Spleen (tissue), 11 donors: ENCODE results near the gene ETV2. TPM values are rescaled to one million over a fixed set of nuclear protein-coding genes. Genes with fewer than 3 reads are reported as not detected.

ENCODE experiments used
- DNase-seq: peaks from one replicate; pipeline ENCODE4 v3.0.0-alpha.2; 2020
- H3K27ac ChIP-seq, 8 donors: fragments of 200-600 bp; sonication (generic) in 7 of 8; 1 replicate in 4 of 8; 2 replicates in 4 of 8; pipeline versions ENCODE4 v1.5.0 to v1.8.0; 2016 to 2021; ENCODE audit warnings: inconsistent platforms in 4 of 8, mild to moderate bottlenecking in 4 of 8, moderate library complexity in 1 of 8
- H3K27me3 ChIP-seq, 7 donors: fragments of 200-600 bp; sonication (generic) in 6 of 7; replicated peaks in 1 of 7; 1 replicate in 4 of 7; 2 replicates in 3 of 7; pipeline versions ENCODE4 v1.5.0 to v1.8.0; 2016 to 2021; ENCODE audit warnings: inconsistent platforms in 3 of 7, mild to moderate bottlenecking in 1 of 7
- H3K36me3 ChIP-seq, 6 donors: fragments of 200-600 bp; sonication (generic) in 5 of 6; 1 replicate in 4 of 6; 2 replicates in 2 of 6; pipeline versions ENCODE4 v1.5.0 to v1.8.0; 2016 to 2021; ENCODE audit warnings: inconsistent platforms in 2 of 6
- H3K4me1 ChIP-seq, 6 donors: fragments of 200-600 bp; sonication (generic) in 5 of 6; 1 replicate in 3 of 6; 2 replicates in 3 of 6; pipeline versions ENCODE4 v1.5.0 to v1.8.0; 2016 to 2021; ENCODE audit warnings: inconsistent platforms in 3 of 6
- H3K4me3 ChIP-seq, 8 donors: fragments of 200-600 bp; sonication (generic) in 7 of 8; 1 replicate in 4 of 8; 2 replicates in 4 of 8; pipeline versions ENCODE4 v1.5.0 to v1.8.0; 2016 to 2021; ENCODE audit warnings: inconsistent platforms in 4 of 8, mild to moderate bottlenecking in 4 of 8, moderate library complexity in 2 of 8
- H3K9me3 ChIP-seq, 8 donors: fragments of 200-600 bp; sonication (generic) in 7 of 8; 1 replicate in 4 of 8; 2 replicates in 4 of 8; pipeline versions ENCODE4 v1.5.0 to v1.8.0; 2016 to 2021; ENCODE audit warnings: inconsistent platforms in 4 of 8
- CTCF ChIP-seq, 11 experiments: fragments of 200-600 bp in 7 of 11; fragments of 450-650 bp in 4 of 11; sonication (generic) in 4 of 11; IDR thresholded peaks in 8 of 11; conservative IDR thresholded peaks in 3 of 11; 1 replicate in 7 of 11; 2 replicates in 4 of 11; pipeline versions ENCODE4 v1.4.0 to v1.8.0; 2016 to 2021; ENCODE audit warnings: antibody characterized with exemption in 11 of 11, inconsistent platforms in 4 of 11, mild to moderate bottlenecking in 1 of 11
- POLR2A ChIP-seq, 3 donors: fragments of 450-650 bp; IDR thresholded peaks; one replicate each; pipeline ENCODE4 v1.5.1; 2017; ENCODE audit warnings: antibody characterized with exemption in 3 of 3, mild to moderate bottlenecking in 1 of 3
- POLR2AphosphoS5 ChIP-seq, 3 donors: sonication (generic); formaldehyde crosslinking; IDR thresholded peaks; one replicate each; pipeline ENCODE4 v1.5.1; 2017; ENCODE audit warnings: antibody characterized with exemption in 3 of 3
- WGBS, 5 donors: extraction: QIAGEN DNeasy Blood & Tissue Kit in 3 of 5; methylation state at CpG; one replicate each; pipeline versions ENCODE4 v1.1.5 to v1.1.7; 2013 to 2018; 5-methylcytosine and 5-hydroxymethylcytosine counted together
- intact Hi-C: fragments of 100-400 bp; cut with DNase I; formaldehyde crosslinking; loops from one replicate; pipeline ENCODE4 v1.15.0; 2023; ENCODE audit warnings: low total_unique reads
- polyA plus RNA-seq, 3 donors: library from polyadenylated mRNA; stranded (reverse); fragments of 200-250 nt; gene quantifications; one replicate each; pipeline ENCODE4 v1.2.1, GENCODE V29; 2013
- total RNA-seq, 7 donors: library from RNA; depleted of rRNA in 3 of 7; stranded (reverse); fragments of >200 nt in 3 of 7; fragmentation: NEBNext Ultra II Directional in 4 of 7; extraction: Animal tissue kit (Norgen Biotek cat#: 25700) in 4 of 7; gene quantifications; one replicate each; pipeline versions ENCODE4 v1.1.0 to v1.2.1, GENCODE V29; 2016 to 2021
- donor health status: healthy with polysubstance abuse.
- donor health status: DM: no; HTN: no; CAD: no; lungs with moderate emphysema.
- donor health status: DM: no; HTN: no; CAD: no.
- donor health status: Bipolar disorder and iron deficiency.
- donor health status: healthy.
- donor health status: DM: no; HTN: no; CAD: no.
- donor health status: DM: yes; HTN: yes; CAD: no.

ETV2 gene
- total and polyA plus RNA-seq, 10 donors = 0.43 to 1.2 (median 0.99) TPM; not detected in 5

GRCh38 chr19:35620001-35620400, 21.5 kb upstream of the ETV2 start:
- H3K4me1 ChIP-seq = no peaks in the 10 kb centered on the region
- H3K4me3 ChIP-seq = no peak overlapping the region
- no peak overlapping the region for H3K27ac ChIP-seq
- no peaks in the 10 kb centered on the region for H3K27me3 ChIP-seq
- DNase-seq = no peak
- no peaks in the 10 kb centered on the region for H3K9me3 ChIP-seq
- TF ChIP-seq POLR2AphosphoS5 (IDR thresholded peaks at IDR 0.05) (no peak), POLR2A (IDR thresholded peaks at IDR 0.05) (no peak), CTCF (IDR thresholded peaks at IDR 0.05 in 8 of 11, conservative IDR thresholded peaks at IDR 0.05 in 3 of 11) (no peak)
- intact Hi-C loops = no loop called here
- 94 to 98% (median 95%) methylated on average over 15 to 17 of the region's 17 CpGs for WGBS, 5 donors
- H3K36me3 ChIP-seq = peaks cover 0 to 70% (median 21%) of the 10 kb centered on the region in 6 donors

GRCh38 chr19:35621708-35622107, 19.8 kb upstream of the ETV2 start:
- intact Hi-C loops = no loop called here
- Histone ChIP-seq H3K27ac (no peak overlapping the region), H3K36me3 (peaks cover 0 to 53% (median 13%) of the 10 kb centered on the region in 6 donors), H3K4me3 (no peak overlapping the region), H3K4me1 (no peaks in the 10 kb centered on the region), H3K27me3 (no peaks in the 10 kb centered on the region), H3K9me3 (no peaks in the 10 kb centered on the region)
- TF ChIP-seq POLR2A (IDR thresholded peaks at IDR 0.05) (no peak), POLR2AphosphoS5 (IDR thresholded peaks at IDR 0.05) (no peak), CTCF (IDR thresholded peaks at IDR 0.05 in 8 of 11, conservative IDR thresholded peaks at IDR 0.05 in 3 of 11) (no peak)
- 91 to 96% (median 96%) methylated on average over 9 of the region's 9 CpGs for WGBS, 5 donors
- no peak for DNase-seq

- no peak overlapping the region for H3K27ac ChIP-seq
- 92 to 97% (median 94%) methylated on average over 13 of the region's 13 CpGs for WGBS, 5 donors
- no peaks in the 10 kb centered on the region for H3K27me3 ChIP-seq
- H3K36me3 ChIP-seq = peaks cover 0 to 42% (median 11%) of the 10 kb centered on the region in 6 donors
- H3K9me3 ChIP-seq = no peaks in the 10 kb centered on the region
- no peak overlapping the region for H3K4me3 ChIP-seq
- intact Hi-C loops = no loop called here
- TF ChIP-seq CTCF (IDR thresholded peaks at IDR 0.05 in 8 of 11, conservative IDR thresholded peaks at IDR 0.05 in 3 of 11) (no peak), POLR2AphosphoS5 (IDR thresholded peaks at IDR 0.05) (peak in 1 of 3 donors; percentile 12)
- peaks cover 0 to 3% (median 2%) of the 10 kb centered on the region in 6 donors for H3K4me1 ChIP-seq
- DNase-seq = no peak
Measured at GRCh38 chr19:35622750-35623149, 18.8 kb upstream of the ETV2 start.

GRCh38 chr19:35623327-35624010, 18.1 kb upstream of the ETV2 start:
- Histone ChIP-seq H3K36me3 (peaks cover 0 to 35% (median 11%) of the 10 kb centered on the region in 6 donors), H3K9me3 (no peaks in the 10 kb centered on the region), H3K4me3 (no peak overlapping the region), H3K4me1 (peaks cover 0 to 10% (median 8%) of the 10 kb centered on the region in 6 donors), H3K27ac (no peak overlapping the region), H3K27me3 (no peaks in the 10 kb centered on the region)
- no peak for TF ChIP-seq POLR2A (IDR thresholded peaks at IDR 0.05)
- TF ChIP-seq POLR2AphosphoS5 (IDR thresholded peaks at IDR 0.05) = no peak
- TF ChIP-seq CTCF (IDR thresholded peaks at IDR 0.05 in 8 of 11, conservative IDR thresholded peaks at IDR 0.05 in 3 of 11) = no peak
- WGBS, 5 donors = 88 to 95% (median 92%) methylated on average over 6 of the region's 6 CpGs
- no peak for DNase-seq
- intact Hi-C loops = no loop called here
